HFF-Myc (cell line): Measurements from ENCODE around the gene MRPS21.

Source experiments
- DNase-seq: peaks from one replicate; pipeline ENCODE4 v3.0.0-alpha.2; 2011; ENCODE audit warnings: low read depth; ENCODE audit errors: extremely low read depth
- H3K4me3 ChIP-seq: replicated peaks from 2 replicates; pipeline ENCODE4 v1.5.1; 2011; ENCODE audit warnings: low read depth, mild to moderate bottlenecking, control low read depth, low read length
- CTCF ChIP-seq: IDR thresholded peaks from 2 replicates; pipeline ENCODE4 v1.5.1; 2012; ENCODE audit warnings: mild to moderate bottlenecking, low read depth, low read length, control low read depth; ENCODE audit errors: missing control alignments

Gene MRPS21

GRCh38 chr1:150268705-150269403 lies 24.8 kb upstream of the MRPS21 start, which contains the start of gene APH1A:
Gene APH1A, minus strand, starts transcription at chr1:150269016. Its CDS starts 206 bp downstream, at chr1:150268810.
- no peak for TF ChIP-seq CTCF
- peak within 1 kb of the TSS; percentile 99 for H3K4me3 ChIP-seq
- peak; percentile 94 for DNase-seq

GRCh38 chr1:150269451-150269850 lies 24.2 kb upstream of the MRPS21 start:
- TF ChIP-seq CTCF: no peak
- peak overlapping the region; percentile 99 for H3K4me3 ChIP-seq
- DNase-seq: no peak

GRCh38 chr1:150271291-150271959 lies 22.2 kb upstream of the MRPS21 start:
- DNase-seq: no peak
- TF ChIP-seq CTCF: no peak
- H3K4me3 ChIP-seq: no peak overlapping the region

- TF ChIP-seq CTCF: no peak
Measured at GRCh38 chr1:150273311-150273710, 20.4 kb upstream of the MRPS21 start.

GRCh38 chr1:150280138-150280707 lies 13.4 kb upstream of the MRPS21 start:
- no peak for DNase-seq
- no peak overlapping the region for H3K4me3 ChIP-seq
- no peak for TF ChIP-seq CTCF

More at GRCh38 chr1:150273311-150273710, 20.4 kb upstream of the MRPS21 start:
- no peak for DNase-seq
- H3K4me3 ChIP-seq: no peak overlapping the region

GRCh38 chr1:150281221-150281757 lies 12.4 kb upstream of the MRPS21 start:
- TF ChIP-seq CTCF: peak; percentile 72
- peak overlapping the region; percentile 50 for H3K4me3 ChIP-seq
- no peak for DNase-seq
